Stomach (tissue), 4 donors: ENCODE data around the gene LDAH.

Experiments
- CTCF ChIP-seq, 7 experiments: fragments of 450-650 bp in 4 of 7; fragments of 200-600 bp in 3 of 7; sonication (generic) in 3 of 7; IDR thresholded peaks; one replicate each; pipeline ENCODE4 v1.5.1; 2016 to 2019; ENCODE audit warnings: antibody characterized with exemption in 7 of 7, control low read depth in 2 of 7, mild to moderate bottlenecking in 1 of 7
- EP300 ChIP-seq: sonication (generic); formaldehyde crosslinking; IDR thresholded peaks from one replicate; pipeline ENCODE4 v1.6.1; 2017; ENCODE audit warnings: antibody characterized with exemption
- POLR2A ChIP-seq, 4 donors: fragments of 450-650 bp; IDR thresholded peaks; one replicate each; pipeline ENCODE4 v1.6.1; 2016; ENCODE audit warnings: antibody characterized with exemption in 4 of 4, control low read depth in 2 of 4, mild to moderate bottlenecking in 1 of 4, moderate library complexity in 1 of 4
- POLR2AphosphoS5 ChIP-seq, 3 donors: sonication (generic); formaldehyde crosslinking; IDR thresholded peaks; one replicate each; pipeline ENCODE4 v1.6.1; 2016; ENCODE audit warnings: antibody characterized with exemption in 3 of 3

GRCh38 chr2:20812779-20813178 is 10.1 kb downstream of the LDAH start:
- no peak for TF ChIP-seq CTCF (IDR thresholded peaks at IDR 0.05)
- TF ChIP-seq POLR2AphosphoS5 (IDR thresholded peaks at IDR 0.05), result no peak
- no peak for TF ChIP-seq EP300
- TF ChIP-seq POLR2A (IDR thresholded peaks at IDR 0.05), result no peak
